NAMALWA (cell line): ENCODE measurements around the gene LYSMD1.

Source experiments
- DNase-seq: peaks from one replicate; pipeline ENCODE4 v3.0.0-alpha.2; 2015; ENCODE audit warnings: low spot score

LYSMD1 gene

DNA sequence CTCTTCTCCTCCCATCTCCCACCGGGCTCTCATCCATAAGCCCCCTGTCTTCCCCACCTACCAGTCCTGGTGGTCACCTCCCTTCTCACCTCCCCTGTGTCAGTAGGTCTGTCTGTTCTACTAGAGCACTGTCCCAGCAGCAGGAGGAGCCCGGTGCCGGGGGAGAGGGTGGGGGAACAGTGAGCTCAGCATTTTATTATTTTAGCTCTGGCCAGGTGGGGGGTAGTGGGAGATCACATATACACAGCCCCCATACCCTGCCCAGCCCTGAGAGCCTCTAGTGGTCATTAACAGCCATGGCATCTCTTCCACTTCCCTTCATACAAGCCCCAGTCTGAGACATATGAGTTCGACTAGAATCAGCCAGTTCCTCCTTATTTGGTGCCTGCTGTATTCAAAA lies 10.2 kb upstream of the LYSMD1 start, which contains the start of gene TMOD4:
TSS of gene TMOD4 (minus strand) at position 119 of the 400 bp plus-strand sequence. CDS start 1,106 bp downstream, outside the sequence.
- peak; percentile 75 for DNase-seq

DNA sequence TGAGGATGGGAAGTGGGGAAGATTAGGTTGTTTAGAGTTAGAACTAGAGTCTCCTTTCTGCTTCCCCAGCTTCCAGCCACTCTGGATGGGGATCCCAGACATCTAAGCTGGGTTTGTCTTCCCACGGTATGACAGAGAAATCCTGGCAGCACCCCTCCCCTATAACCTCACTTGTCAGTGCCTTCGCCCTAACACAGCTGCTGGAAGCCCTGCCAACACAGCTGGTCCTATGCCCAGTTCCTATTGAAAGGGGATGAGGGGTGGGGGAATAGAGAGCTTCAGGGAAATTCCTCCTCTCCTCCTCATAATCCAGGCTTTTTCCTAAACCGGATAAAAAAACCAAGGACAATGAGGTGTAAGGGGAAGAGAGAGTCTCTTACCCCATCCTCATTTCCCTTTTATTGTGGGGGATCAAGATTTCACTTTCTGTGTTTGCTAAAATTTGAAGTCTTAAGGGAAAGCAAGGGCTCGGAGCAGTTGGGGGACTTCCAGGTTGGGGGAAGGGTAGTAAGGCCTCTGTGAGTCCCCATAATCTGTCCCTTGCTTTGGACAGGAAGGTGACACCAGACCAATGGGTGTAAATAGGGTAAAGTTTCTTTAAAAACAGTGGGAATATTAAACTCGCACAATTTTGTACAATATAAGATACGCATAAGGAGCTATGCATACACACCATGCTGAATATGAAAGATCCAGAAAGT lies 9.5 kb upstream of the LYSMD1 start:
- DNase-seq: no peak

DNA sequence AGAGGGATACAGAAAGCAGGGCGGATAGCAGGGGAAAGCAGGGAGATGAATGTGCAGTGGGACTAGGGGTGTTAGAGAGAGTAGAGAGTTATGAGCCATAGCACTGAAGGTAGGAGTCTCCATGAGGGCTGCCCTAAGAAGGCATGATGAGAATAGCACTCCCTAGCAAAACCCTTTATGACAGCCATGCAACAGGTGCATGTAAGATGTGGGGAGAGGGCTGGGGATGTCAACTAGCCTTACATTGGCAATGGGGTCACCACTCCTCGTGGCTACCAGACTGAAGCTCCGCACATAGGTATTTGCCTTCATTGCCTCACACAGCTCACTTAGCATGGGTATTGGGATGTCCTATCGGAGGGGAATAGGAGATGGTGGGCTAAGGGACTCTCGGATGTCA lies 5.5 kb upstream of the LYSMD1 start:
- no peak for DNase-seq

DNA sequence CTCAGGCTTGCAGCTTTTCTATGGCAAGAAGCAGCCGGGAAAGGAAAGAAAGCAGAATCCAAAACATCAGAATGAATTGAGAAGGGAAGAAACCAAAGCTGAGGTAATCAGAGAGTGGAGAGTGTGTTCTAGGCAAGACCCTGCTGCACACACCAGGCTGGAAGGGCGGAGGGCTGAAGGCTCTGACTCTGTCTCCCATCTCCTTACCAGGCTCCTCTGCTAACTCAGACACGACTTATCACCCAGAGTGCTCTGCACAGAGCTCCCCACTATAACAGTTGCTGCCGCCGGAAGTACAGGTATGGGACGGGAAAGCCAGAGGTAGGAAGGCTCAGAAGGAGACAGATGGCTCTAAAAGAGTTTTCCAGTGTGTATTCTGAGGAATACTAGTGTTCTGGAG lies 1.4 kb upstream of the LYSMD1 start:
- DNase-seq: no peak

DNA sequence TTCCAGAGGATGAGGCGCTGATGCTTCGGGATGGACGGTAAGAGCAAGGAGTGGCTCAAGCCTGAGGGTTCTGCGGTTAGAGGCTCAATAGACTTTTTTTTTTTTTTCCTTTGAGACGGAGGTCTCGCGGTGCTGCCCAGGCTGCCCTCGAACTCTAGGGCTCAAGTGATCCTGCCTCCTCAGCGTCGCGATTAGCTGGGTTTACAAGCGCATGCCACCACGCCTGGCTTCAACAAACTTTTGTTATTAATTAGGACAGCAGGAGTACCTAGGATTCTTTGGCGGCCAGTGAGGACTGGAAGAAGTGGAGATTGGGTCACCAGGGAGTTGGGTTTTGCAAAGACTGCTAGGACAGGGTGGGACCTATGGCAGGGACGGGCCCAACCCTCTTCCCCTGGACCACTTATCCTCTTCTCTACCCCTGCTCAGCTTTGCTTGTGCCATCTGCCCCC lies 829 bp upstream of the LYSMD1 start:
- peak; percentile 66 for DNase-seq

DNA sequence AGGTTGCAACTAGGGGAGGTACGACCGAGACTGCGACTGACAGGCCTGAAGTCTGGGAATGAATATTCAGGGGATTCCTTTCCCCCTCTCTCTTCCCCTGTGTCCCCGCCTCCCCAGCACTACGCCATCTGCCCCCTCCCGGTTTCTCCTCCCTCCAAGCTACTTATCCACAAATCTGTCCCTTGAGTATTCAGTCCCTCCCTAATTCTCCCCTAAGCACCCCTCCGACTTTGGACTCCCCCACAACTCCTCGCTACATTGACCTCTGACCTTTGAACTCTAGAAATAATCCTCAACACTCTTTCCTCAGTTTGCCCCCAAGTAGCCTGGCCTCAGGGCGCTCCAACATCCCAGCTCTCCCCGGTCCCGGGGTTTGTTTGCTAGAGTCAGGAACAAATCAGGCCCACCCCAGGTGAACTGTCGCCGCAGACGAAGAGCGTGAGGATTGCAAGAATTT lies 393 bp downstream of the LYSMD1 start:
- no peak for DNase-seq

DNA sequence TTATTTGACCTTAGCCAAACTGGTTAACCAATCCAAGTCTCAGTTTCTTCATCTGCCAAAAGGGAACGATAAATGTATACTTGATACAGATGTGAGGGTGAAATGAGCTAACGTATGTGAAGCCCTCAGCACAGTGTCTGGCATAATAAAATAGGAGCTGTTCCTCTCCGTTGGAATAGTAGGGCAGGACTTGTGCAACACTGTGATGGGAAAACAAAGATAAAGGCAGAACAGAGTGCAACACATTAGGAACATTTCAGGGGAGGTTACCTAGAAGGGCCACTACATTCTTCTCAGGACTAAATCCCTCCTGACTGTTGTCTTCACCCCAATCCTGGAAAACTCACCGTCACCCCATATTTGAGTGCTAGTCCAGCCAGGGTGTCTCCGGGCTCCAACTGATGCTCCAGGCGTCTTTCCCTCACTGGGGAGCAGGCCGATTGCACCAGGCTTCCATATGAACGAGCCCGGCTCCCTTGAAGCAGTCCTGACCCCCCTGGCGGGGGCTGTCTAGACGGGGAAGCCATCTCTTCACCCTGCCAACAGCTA lies 896 bp downstream of the LYSMD1 start:
- DNase-seq: no peak

DNA sequence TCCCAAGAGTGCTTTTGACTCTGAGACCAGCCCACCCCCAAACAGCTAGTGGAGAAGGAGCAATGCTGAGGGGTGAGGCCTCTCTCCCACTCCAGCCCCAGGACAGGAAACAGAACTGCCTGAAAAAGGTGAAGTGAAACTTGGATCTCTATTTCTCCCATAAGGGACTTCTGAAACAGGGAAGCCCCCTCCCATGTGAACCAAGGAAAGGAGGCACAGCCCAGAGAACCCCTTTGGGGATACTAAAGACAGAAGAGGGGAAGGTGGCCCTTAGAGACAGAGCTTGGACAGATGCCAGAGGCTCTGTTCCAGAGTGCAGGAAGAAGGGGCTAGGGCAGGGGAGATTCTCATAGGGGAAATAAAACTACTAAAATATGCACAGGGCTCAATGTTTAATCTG lies 6.3 kb downstream of the LYSMD1 start:
- DNase-seq: no peak

DNA sequence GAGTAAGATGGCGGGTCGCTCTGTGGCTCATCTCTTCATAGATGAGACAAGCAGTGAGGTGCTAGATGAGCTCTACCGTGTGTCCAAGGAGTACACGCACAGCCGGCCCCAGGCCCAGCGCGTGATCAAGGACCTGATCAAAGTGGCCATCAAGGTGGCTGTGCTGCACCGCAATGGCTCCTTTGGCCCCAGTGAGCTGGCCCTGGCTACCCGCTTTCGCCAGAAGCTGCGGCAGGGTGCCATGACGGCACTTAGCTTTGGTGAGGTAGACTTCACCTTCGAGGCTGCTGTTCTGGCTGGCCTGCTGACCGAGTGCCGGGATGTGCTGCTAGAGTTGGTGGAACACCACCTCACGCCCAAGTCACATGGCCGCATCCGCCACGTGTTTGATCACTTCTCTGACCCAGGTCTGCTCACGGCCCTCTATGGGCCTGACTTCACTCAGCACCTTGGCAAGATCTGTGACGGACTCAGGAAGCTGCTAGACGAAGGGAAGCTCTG lies 6.9 kb downstream of the LYSMD1 start:
- DNase-seq: no peak

DNA sequence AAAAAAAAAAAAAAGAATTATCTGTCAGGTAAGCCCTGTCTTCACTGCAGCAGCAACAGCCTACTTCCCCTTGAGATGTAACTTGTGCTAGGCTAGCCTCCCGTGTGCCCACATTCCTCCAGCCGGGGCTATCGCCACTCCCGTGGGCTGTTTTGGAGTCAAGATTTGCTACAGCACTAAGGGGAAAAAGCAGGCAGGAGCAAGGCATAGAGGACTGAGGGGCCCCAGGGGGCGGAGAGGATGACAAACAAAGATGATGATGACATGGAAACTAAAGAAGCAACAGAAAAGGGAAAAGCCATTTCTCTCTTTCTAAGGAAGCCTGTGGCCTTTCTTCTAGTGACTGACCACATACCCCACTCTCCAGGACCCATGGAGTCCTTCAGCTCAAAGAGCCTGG lies 7.4 kb downstream of the LYSMD1 start:
- no peak for DNase-seq

DNA sequence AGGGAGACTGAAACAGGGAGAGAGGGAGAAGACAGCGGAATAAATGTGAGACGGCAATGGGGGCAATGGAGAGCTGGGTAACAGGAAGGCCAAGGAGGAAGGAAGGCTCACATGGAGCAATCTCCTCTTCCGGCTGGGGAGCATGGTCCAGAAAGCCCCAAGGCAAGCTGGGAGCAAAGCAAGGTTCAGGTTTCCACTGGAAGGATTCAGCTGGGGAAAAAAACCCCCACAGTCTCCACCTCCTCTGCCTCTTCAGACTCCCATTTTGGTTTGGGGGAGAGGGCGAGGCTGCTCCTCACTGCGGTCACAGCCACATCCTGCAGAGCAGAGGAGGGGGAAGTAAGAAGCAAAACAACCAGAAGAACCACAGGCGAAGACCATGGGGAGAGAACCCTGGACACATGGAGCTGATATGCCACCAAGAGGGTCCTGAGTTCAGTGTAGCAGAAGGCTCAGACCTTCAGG lies 8.6 kb downstream of the LYSMD1 start:
- peak; percentile 48 for DNase-seq

DNA sequence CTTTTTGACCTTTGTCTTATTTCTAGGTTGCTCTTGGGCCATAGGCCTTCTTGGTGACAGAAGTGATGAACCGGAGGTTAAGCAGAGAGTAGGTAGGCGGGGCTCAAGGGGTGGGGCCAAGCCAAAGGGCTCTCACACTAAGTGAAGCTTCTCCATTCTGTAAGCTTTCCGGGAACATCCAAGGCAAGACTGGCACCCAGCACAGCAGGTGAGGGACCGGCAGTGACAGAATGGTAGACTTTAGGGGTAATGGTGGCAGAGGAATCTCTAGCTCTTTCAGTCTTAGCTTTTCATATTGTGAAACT lies 9.2 kb downstream of the LYSMD1 start, which contains the start of gene TNFAIP8L2:
TSS of gene TNFAIP8L2 (plus strand) at position 135 of the 305 bp plus-strand sequence. CDS start 2,049 bp downstream, outside the sequence.
- peak; percentile 72 for DNase-seq

DNA sequence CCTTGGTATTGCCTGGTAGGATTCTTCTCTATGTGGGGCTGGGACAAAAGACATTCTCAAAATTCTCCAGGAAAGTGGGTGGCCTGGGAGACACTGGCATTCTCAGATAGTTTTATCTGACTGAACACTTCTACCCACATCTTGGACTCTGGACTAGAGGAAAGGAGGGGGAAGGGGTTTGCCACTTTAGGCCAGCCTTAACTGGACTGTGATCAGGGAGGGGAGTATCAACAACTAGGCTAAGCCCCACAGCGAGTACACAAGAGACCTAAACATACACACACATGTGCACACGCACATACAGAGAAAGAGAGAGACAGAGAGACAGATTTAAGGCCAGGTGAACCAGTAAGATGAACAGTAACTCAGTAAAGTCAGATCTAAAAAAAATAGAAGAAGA lies 18.0 kb downstream of the LYSMD1 start:
- DNase-seq: no peak

DNA sequence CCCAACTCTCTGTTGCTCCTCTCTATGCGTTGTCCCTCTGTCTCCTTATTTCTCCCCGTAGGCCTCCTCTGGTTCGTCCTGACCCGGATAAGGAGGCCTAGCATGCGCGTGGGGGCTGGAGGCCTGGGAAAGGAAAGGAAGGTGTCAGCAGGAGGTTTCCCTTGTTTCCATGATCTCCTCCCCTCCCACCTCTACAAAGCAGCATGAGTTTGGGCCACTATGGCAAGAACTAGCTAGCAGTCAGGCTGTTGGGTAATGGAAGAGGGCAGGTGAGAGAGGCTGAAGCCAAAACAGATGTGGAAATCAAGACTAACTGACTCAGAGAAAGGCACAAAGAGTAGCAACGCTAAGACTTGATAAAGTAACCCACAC lies 18.6 kb downstream of the LYSMD1 start:
- no peak for DNase-seq

DNA sequence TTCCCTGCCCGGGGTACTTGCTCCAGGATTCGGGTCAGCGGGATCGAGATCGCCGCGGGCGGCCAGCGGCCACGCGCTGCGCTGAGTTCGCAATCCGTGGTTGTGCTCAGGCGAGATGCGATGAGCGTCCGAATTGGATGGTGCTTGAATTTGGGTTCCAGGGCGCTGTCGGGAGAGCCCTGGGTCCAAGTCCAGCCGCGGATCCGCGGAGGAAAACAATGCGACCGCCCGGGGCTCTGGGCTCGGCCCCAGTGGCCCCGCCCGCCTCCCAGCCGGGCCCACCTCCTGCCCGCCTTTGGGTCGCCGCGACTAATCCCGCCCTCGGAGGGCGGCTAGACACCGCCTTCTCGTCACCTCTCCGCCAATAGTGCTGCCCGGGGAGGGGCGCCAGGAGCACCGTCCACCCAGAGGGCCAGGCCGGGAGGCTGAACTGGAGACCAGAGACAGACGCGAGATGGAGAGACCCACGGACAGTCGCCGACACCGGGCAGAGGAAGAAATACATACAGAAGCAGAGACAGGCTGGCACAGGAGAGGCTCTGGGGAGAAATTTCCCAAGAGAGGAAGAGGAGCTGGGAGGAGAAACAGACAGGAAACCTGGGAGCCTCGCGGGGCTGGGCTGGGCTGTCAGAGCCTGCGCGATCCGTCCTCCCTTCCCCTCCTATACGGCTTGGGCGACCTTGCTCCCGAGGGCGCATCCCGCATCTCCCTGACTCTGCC lies 19.1 kb downstream of the LYSMD1 start, which contains the start of gene SEMA6C:
TSS of gene SEMA6C (minus strand) at position 220 of the 720 bp plus-strand sequence. CDS start 4,010 bp downstream, outside the sequence.
- peak; percentile 89 for DNase-seq

DNA sequence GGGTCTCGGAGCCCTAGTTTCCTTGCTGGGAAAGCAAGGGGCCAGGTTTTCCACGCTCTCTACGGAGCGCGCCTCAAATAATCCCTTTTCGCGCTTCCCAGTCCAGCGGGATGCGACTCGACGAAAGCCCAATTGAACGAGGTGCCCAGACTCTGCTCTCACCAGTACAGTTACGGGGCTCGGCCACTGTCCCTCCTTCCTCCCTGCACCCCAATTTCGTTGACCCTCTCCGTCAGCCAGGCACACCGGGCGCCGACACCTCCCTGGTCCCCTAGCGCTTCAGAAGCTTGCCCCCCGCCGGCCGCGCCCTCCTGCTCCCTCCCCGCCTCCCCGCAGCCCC lies 19.7 kb downstream of the LYSMD1 start:
- DNase-seq: no peak

DNA sequence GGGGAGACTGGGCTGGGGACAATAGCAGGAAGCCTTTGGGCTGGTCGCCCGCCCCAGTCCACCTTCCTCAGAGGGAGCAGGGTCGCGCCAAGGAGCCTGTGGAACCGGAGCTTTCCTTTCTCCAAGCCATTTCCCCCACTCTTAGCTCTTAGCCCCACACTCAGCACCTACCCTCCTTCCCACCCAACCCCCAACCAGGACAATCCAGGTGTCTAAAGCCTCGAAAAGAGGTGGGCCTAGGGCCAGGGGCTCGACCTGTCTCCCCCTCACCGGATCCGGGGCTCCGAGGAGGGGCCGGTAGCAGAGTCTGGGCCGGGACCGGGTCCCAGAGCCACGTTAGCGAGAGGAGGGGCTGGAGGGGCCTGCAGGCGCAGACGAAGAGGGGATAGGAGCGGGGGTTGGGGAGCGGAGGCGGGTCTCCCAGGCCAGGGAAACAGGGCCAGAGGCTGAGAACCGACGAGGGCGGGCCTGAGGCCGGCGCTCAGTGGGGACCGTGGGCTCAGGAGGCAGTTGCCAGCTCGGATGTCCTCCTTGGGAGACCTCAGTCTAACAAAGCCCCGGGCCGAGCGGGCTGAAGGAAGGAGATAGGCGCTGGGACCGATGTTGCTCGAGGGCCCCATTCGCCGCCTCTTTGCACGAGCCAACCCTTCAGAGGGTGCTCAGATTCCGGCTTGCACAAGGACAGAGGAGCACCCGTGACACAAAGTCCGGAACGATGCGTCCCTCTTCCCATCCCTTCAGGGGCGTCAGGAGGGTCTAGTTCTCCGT lies 20.2 kb downstream of the LYSMD1 start:
- DNase-seq: no peak

DNA sequence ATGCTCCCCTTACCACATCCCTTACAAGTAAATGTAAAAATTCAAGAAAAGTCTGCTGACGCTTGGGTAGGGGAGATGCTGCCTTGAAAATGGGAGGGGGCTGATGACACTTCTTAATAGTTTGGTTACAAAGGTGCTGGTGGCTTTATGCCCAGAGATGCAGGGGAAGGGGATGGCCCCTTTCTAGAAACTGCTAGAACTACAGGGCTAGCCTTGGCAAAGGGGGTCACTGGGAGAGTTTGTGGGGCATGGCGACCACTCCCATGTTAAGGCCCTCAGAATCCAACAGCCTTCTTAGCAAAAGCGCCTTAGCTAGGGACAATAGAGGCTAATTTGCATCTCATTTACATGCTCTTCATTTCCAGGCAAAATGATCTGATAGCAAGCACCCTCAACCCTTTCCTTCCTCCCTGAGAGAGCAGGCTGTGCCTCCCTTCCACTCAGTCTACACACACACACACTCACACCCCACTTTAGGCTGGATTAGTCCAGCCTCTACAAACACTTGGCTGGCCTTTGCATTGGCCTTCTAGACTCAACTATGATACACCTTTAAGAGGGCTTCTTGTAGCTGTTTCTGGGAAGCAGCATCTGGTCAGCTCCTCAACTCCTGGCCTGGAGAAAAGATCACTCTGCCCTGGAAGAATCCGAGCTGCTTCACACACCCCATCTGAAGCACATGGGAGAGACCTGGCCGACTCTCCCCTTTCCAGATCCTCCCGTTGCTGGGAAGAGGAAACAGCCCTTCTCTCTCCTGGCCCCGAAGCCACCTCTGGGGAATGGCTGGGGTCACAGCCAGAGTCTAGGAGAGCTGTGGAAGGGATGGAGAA lies 21.0 kb downstream of the LYSMD1 start:
- no peak for DNase-seq

DNA sequence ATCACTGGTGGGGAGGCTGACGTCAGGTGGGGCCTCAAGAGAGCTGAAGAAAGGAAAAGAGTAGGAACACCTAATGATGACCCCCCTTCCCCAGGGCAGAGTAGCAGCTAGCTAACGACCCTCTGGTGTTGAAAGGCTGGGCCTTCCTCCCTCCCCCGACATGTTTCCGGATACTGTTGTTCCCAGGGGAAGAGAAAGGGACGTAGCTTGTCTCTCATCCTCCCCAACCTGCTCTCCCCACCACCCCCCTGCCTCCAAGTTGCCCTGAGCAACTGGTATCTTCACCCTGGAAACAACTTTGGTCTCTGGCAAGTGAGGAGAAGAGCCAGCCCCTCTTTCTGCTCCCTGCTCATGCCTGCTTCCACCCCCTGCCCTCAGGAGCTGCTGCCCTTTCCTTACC lies 21.7 kb downstream of the LYSMD1 start:
- no peak for DNase-seq

DNA sequence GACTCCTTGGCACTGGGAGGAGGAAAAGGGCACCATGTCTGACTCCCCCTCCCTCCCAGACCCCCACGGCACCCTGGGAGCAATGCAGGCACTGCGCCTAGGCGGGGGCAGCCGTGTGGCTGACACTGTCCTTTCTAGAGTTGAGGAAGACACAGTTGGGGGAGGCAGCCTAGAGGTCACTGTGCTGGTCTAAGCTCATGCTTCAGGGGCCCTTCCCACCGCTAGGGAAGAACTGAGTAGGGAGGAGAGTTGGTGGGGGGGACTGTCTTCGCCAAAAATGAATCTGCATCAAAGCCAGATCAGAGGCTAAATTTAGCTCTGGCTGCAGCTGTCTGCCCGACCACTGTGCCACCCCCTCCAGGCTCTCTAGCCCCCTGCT lies 22.7 kb downstream of the LYSMD1 start:
- no peak for DNase-seq

DNA sequence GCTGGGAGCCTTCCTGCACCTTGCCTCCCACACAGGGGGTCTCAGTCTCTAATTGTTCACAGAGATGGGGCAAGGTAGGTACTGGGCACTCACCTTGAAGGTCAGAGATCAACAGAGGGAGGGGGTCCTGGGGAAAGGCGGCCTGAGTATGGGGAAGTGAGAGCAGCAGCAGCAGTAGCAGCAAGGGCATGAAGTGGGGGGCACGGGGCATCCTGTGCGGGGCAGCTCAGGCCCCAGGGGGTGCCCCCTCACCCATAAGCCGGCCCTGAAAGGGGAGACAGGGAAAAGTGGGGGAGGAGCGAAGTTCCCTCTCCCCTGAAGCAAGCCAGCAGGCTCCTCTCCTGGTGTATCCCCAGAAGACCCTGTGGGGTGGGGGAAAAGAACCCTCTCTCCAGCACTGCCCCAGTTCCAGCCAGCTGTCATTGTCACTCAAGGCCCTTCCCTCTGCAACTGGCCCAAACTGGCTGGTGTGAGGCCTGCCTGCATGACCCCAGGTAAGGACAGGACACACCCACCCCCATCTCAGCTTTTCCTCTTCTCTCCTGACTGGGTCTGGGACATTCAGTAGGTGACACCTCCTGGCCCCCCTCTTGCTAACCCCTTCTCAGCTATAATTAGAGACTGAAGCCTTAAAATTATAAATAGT lies 23.2 kb downstream of the LYSMD1 start:
- DNase-seq: no peak
